A549 treated with CORT108297 at 1 μM for 4 hours (cell line): Measurements from ENCODE around the gene PUM2. TPM values are rescaled to one million over a fixed set of nuclear protein-coding genes. Genes with fewer than 3 reads are reported as not detected.

Source experiments
- total RNA-seq: library from RNA; stranded (reverse); fragments of 200-300 nt; extraction: Qiagen RNA extraction; gene quantifications from 5 replicates; pipeline ENCODE4 v1.2.3, GENCODE V29; 2022

Gene PUM2, protein sequence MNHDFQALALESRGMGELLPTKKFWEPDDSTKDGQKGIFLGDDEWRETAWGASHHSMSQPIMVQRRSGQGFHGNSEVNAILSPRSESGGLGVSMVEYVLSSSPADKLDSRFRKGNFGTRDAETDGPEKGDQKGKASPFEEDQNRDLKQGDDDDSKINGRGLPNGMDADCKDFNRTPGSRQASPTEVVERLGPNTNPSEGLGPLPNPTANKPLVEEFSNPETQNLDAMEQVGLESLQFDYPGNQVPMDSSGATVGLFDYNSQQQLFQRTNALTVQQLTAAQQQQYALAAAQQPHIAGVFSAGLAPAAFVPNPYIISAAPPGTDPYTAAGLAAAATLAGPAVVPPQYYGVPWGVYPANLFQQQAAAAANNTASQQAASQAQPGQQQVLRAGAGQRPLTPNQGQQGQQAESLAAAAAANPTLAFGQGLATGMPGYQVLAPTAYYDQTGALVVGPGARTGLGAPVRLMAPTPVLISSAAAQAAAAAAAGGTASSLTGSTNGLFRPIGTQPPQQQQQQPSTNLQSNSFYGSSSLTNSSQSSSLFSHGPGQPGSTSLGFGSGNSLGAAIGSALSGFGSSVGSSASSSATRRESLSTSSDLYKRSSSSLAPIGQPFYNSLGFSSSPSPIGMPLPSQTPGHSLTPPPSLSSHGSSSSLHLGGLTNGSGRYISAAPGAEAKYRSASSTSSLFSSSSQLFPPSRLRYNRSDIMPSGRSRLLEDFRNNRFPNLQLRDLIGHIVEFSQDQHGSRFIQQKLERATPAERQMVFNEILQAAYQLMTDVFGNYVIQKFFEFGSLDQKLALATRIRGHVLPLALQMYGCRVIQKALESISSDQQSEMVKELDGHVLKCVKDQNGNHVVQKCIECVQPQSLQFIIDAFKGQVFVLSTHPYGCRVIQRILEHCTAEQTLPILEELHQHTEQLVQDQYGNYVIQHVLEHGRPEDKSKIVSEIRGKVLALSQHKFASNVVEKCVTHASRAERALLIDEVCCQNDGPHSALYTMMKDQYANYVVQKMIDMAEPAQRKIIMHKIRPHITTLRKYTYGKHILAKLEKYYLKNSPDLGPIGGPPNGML
- total RNA-seq = 36.4 to 49.7 TPM (median 43.3 TPM) in 5 replicates

DNA sequence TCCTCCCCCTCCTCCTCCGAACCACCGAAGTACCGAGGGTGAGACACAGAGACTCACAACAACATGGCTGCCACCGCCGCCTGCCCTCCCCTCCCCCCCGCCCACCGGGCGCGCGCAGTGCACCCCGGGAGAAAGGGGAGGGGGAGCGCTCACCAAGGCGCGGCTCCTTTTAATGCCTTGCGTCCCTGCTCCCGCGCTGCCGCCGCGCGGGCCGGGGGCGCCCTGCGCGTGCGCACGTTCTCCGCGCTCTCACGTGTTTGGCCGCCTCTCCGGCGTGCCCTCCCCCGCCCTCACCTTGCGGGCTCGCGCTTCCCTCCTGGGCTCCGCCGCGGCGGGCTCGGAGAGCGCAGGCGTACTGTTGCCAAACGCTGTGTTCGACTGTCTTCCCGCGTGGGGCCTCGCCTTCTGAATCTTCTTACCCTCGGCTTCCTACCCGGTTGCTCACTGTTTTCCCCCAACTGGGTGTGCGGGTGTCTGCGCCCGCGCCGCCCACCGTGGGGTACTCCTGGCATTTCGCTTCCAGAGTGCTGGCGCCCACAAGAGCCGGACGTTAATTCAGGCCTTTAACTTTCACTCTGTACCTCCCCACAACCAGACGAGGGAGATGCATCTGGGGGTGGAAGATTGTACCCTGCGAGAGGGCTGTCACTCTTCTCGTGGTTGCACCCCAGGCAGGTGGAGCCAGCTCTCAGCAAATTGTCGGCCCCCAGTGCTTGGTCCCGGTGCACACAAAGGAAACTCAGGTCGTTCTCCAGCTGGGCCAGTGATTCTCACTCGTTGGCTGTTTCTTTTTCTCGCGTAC is at the start of gene PUM2:
TSS of gene PUM2 (minus strand) at position 92 of the 802 bp plus-strand sequence. CDS start 23,484 bp downstream, outside the sequence.

DNA sequence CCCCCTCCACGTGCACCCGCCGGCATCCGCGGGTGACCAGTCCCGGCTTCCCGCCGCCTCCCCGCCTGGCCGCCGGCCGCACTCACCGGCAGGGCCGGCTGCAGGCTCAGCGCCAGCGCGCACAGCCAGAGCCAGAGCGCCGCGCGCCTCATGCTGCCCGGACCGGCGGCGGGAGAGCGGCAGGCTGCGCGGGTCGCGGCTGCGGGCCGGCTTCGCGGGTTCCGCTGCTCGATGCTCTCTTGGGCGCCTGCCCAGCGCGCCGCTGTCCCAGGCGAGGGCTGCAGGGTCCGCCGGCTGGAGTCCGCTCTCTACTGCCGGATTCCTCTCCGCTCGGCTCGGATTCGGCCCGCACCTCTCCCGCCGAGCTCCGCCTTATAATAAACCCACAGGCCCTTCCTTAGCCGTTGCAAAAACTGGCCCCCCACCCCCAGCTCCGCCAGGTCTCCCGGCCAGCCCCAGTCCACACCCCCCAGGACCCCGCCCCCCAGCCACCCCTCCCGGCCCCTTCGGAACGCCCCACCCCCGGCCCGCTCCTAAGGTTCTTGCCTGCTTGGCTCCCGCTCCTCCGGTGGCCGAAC is 125.8 kb downstream of the PUM2 start, which contains the start of gene SDC1:
TSS of gene SDC1 (minus strand) at position 415 of the 578 bp plus-strand sequence. CDS start at position 152, 263 bp downstream.

Other genes with a start within 250 kb of the PUM2 start
- gene SDC1, start 125.7 kb downstream of the PUM2 start, total RNA-seq = 153 to 217 TPM (median 189 TPM) in 5 replicates
- gene RHOB, start 96.2 kb upstream of the PUM2 start, total RNA-seq = 181 to 276 TPM (median 230 TPM) in 5 replicates